Ovary (tissue), 9 donors: ENCODE data around the gene TLE2. TPM values are rescaled to one million over a fixed set of nuclear protein-coding genes. Genes with fewer than 3 reads are reported as not detected.
A peak's percentile ranks its signal among the peaks of the same experiment; 100 is the strongest.

Experiments used
- DNase-seq, 5 donors: peaks; one replicate each; pipeline ENCODE4 v3.0.0-alpha.2; 2019 to 2020
- H3K27ac ChIP-seq, 2 donors: fragments of 200-600 bp; one replicate each; pipeline versions ENCODE4 v1.5.1 to v1.8.0; 2019 to 2022
- H3K27me3 ChIP-seq: fragments of 200-600 bp; one replicate; pipeline ENCODE4 v1.8.0; 2022
- H3K36me3 ChIP-seq: fragments of 200-600 bp; sonication (generic); one replicate; pipeline ENCODE4 v1.5.1; 2019
- H3K4me1 ChIP-seq: one replicate; pipeline ENCODE4 v1.8.1; 2013; ENCODE audit warnings: mild to moderate bottlenecking, moderate library complexity; ENCODE audit not compliant: insufficient read depth
- H3K4me3 ChIP-seq: fragments of 200-600 bp; sonication (generic); one replicate; pipeline ENCODE4 v1.5.1; 2017
- H3K9me3 ChIP-seq, 2 donors: fragments of 200-600 bp in 1 of 2; sonication (generic) in 1 of 2; one replicate each; pipeline versions ENCODE4 v1.5.1 to v1.8.1; 2013 to 2019; ENCODE audit warnings: mild to moderate bottlenecking in 1 of 2, moderate library complexity in 1 of 2
- EP300 ChIP-seq: sonication (generic); formaldehyde crosslinking; IDR thresholded peaks from one replicate; pipeline ENCODE4 v1.6.1; 2017; ENCODE audit warnings: antibody characterized with exemption
- POLR2A ChIP-seq: fragments of 450-650 bp; IDR thresholded peaks from one replicate; pipeline ENCODE4 v1.6.1; 2017; ENCODE audit warnings: antibody characterized with exemption, mild to moderate bottlenecking, moderate library complexity
- WGBS, 3 donors: extraction: QIAGEN DNeasy Blood & Tissue Kit in 1 of 3; methylation state at CpG; one replicate each; pipeline versions ENCODE4 v1.1.5 to v1.1.7; 2013 to 2017; 5-methylcytosine and 5-hydroxymethylcytosine counted together
- intact Hi-C, 4 donors: fragments of 100-400 bp; cut with DNase I; formaldehyde crosslinking; loops; one replicate each; pipeline versions ENCODE4 v1.11.0 to v1.15.1; 2022 to 2023
- polyA plus RNA-seq, 2 donors: library from polyadenylated mRNA; stranded (reverse); fragments of 200-250 nt in 1 of 2; fragments of 350-450 nt in 1 of 2; fragmentation: Illumina TruSeq in 1 of 2; extraction: RNeasy Lipid Tissue Mini Kit (QIAGEN cat#74804) in 1 of 2; gene quantifications; one replicate each; pipeline ENCODE4 v1.2.3, GENCODE V29; 2013 to 2014
- total RNA-seq, 7 donors: library from RNA; depleted of rRNA in 2 of 7; stranded (reverse); fragments of >200 nt in 2 of 7; fragmentation: NEBNext Ultra II Directional in 3 of 7; extraction: Animal tissue kit (Norgen Biotek cat#: 25700) in 3 of 7; gene quantifications; one replicate each; pipeline versions ENCODE4 v1.1.0 to v1.2.4, GENCODE V29; 2016 to 2023
- TF ChIP-seq, protein P1 (sequence below), 3 donors: fragments of 450-650 bp in 2 of 3; fragments of 200-600 bp in 1 of 3; IDR thresholded peaks; one replicate each; pipeline versions ENCODE4 v1.5.1 to v1.8.0; 2016 to 2022; ENCODE audit warnings: antibody characterized with exemption in 3 of 3, mild to moderate bottlenecking in 1 of 3
- donor health status: DM: no; HTN: no; CAD: no; lungs with moderate emphysema.
- donor health status: DM: no; HTN: no; CAD: no.
- donor health status: Bipolar disorder and iron deficiency.
- donor health status: DM: yes; HTN: yes; CAD: no.
- donor health status: DM: no; HTN: no; CAD: no.
- donor health status: DM: yes; HTN: yes; CAD: no.

The TLE2 gene
- total and polyA plus RNA-seq, 9 donors, result 15.1 to 43.9 (median 35.0) TPM

DNA sequence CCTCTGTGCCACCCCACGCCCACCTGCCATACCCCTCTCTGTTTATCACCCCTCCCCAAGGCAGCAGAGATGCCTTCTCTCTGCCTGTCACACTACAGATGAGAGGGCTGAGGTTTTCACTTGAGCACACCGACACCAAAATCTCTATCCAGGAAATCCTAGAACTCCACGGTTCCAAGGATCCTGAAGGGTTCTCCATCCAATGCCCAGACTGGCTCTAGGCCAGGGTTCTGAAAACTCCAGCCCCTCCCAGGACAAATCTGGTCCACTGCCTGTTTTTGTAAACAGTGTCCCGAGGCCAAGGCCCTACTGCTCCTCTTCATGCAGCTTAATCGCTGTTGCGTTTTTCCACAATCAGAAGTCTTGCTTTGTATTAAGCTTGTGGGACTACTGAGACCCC, 20.1 kb downstream of the TLE2 start:
- no peak overlapping the region for H3K27ac ChIP-seq
- peak in 1 of 5 donors; percentile 57 for DNase-seq
- H3K27me3 ChIP-seq, result no peaks in the 10 kb centered on the region
- H3K9me3 ChIP-seq, result no peaks in the 10 kb centered on the region
- H3K4me3 ChIP-seq, result no peak overlapping the region
- WGBS, 3 donors, result 37 to 72% (median 51%) methylated on average over 6 of the region's 6 CpGs
- no peaks in the 10 kb centered on the region for H3K36me3 ChIP-seq
- no peaks in the 10 kb centered on the region for H3K4me1 ChIP-seq
- TF ChIP-seq POLR2A (no peak), EP300 (no peak)
- TF ChIP-seq, protein P1, sequence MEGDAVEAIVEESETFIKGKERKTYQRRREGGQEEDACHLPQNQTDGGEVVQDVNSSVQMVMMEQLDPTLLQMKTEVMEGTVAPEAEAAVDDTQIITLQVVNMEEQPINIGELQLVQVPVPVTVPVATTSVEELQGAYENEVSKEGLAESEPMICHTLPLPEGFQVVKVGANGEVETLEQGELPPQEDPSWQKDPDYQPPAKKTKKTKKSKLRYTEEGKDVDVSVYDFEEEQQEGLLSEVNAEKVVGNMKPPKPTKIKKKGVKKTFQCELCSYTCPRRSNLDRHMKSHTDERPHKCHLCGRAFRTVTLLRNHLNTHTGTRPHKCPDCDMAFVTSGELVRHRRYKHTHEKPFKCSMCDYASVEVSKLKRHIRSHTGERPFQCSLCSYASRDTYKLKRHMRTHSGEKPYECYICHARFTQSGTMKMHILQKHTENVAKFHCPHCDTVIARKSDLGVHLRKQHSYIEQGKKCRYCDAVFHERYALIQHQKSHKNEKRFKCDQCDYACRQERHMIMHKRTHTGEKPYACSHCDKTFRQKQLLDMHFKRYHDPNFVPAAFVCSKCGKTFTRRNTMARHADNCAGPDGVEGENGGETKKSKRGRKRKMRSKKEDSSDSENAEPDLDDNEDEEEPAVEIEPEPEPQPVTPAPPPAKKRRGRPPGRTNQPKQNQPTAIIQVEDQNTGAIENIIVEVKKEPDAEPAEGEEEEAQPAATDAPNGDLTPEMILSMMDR (IDR thresholded peaks at IDR 0.05), result no peak
- intact Hi-C loops, result no loop called here

DNA sequence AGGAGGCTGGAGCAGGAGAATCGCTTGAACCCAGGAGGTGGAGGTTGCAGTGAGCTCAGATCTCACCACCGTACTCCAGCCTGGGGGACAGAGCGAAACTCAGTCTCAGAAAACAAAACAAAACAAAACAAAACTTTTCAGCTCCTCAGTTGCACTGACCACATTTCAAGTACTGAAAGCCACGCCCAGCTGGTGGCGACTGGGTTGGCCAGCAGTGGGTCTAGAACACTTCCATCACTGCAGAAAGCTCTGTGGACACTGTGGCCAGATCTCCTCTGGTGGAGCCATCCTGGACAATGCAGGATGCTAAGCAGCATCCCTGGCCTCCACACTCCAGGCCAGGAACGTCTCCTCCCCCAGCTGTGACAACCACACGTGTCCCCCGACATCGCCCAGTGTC, 21.1 kb downstream of the TLE2 start:
- Histone ChIP-seq H3K4me1 (no peaks in the 10 kb centered on the region), H3K9me3 (no peaks in the 10 kb centered on the region), H3K27me3 (no peaks in the 10 kb centered on the region), H3K36me3 (no peaks in the 10 kb centered on the region), H3K27ac (no peak overlapping the region), H3K4me3 (no peak overlapping the region)
- DNase-seq, result no peak
- TF ChIP-seq POLR2A (no peak), EP300 (no peak)
- TF ChIP-seq, protein P1 (IDR thresholded peaks at IDR 0.05), result no peak
- 84 to 92% (median 89%) methylated on average over 9 of the region's 9 CpGs for WGBS, 3 donors
- intact Hi-C loops, result no loop called here

GRCh38 chr19:3006075-3006767, 22.9 kb downstream of the TLE2 start:
- no peaks in the 10 kb centered on the region for H3K36me3 ChIP-seq
- no peak for DNase-seq
- 71 to 87% (median 81%) methylated on average over 33 to 37 of the region's 37 CpGs for WGBS, 3 donors
- H3K4me3 ChIP-seq, result no peak overlapping the region
- no peaks in the 10 kb centered on the region for H3K4me1 ChIP-seq
- H3K27me3 ChIP-seq, result no peaks in the 10 kb centered on the region
- intact Hi-C loops, result no loop called here
- TF ChIP-seq POLR2A (no peak), EP300 (no peak)
- TF ChIP-seq, protein P1 (IDR thresholded peaks at IDR 0.05), result no peak
- no peak overlapping the region for H3K27ac ChIP-seq
- H3K9me3 ChIP-seq, result no peaks in the 10 kb centered on the region

DNA sequence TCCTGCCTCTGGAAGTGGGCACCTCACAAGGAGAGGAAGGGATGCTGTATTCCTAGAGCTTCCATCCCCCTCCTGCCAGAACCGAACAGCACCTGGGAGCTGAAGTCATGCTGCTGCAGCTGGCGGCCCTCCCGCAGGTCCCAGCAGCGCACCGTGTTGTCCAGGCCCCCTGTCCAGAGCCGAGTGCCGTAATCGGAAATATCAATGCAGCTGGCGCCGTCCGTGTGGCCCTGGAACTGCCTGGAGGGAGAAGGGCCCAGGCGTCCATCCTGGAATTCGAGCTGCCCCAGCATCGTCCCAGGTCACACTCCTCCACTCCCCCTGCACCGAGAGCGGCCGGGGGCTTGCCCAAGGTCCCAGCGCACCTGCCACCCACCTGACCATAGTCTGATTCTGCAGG, 23.7 kb downstream of the TLE2 start:
- WGBS, 3 donors, result 80 to 87% (median 82%) methylated on average over 17 to 18 of the region's 18 CpGs
- H3K36me3 ChIP-seq, result no peaks in the 10 kb centered on the region

More for the DNA sequence above, 23.7 kb downstream of the TLE2 start:
- Histone ChIP-seq H3K27ac (no peak overlapping the region), H3K27me3 (no peaks in the 10 kb centered on the region), H3K4me3 (no peak overlapping the region), H3K9me3 (no peaks in the 10 kb centered on the region), H3K4me1 (no peaks in the 10 kb centered on the region)
- TF ChIP-seq EP300 (no peak), POLR2A (no peak)
- TF ChIP-seq, protein P1 (IDR thresholded peaks at IDR 0.05), result no peak
- intact Hi-C loops, result no loop called here
- DNase-seq, result no peak
